HepG2 (cell line): ENCODE measurements around the gene C14orf93. TPM values are rescaled to one million over a fixed set of nuclear protein-coding genes. Genes with fewer than 3 reads are reported as not detected.
A peak's percentile ranks its signal among the peaks of the same experiment; 100 is the strongest.

ENCODE experiments used
- ISX ChIP-seq: sonication (generic); formaldehyde crosslinking; conservative IDR thresholded peaks from 2 replicates; pipeline ENCODE4 v1.5.0; 2020; ENCODE audit warnings: missing genetic modification reagents
- KDM5B ChIP-seq: sonication (generic); formaldehyde crosslinking; IDR thresholded peaks from 2 replicates; pipeline ENCODE4 v1.4.0; 2020; ENCODE audit warnings: missing genetic modification reagents, mild to moderate bottlenecking, borderline replicate concordance
- ZFP41 ChIP-seq: sonication (generic); formaldehyde crosslinking; IDR thresholded peaks from 2 replicates; pipeline ENCODE4 v1.4.0; 2020; ENCODE audit warnings: mild to moderate bottlenecking, missing genetic modification reagents, borderline replicate concordance
- ZFX ChIP-seq: sonication (generic); formaldehyde crosslinking; IDR thresholded peaks from 2 replicates; pipeline ENCODE4 v1.4.0; 2020; ENCODE audit warnings: mild to moderate bottlenecking, low read depth, missing genetic modification reagents, moderate library complexity
- ZNF552 ChIP-seq: sonication (generic); formaldehyde crosslinking; IDR thresholded peaks from 2 replicates; pipeline ENCODE4 v1.9.0; 2022; ENCODE audit warnings: missing genetic modification reagents, mild to moderate bottlenecking, borderline replicate concordance
- ZNF557 ChIP-seq: sonication (generic); formaldehyde crosslinking; IDR thresholded peaks from 2 replicates; pipeline ENCODE4 v1.4.0; 2020; ENCODE audit warnings: missing genetic modification reagents
- ZNF629 ChIP-seq: sonication (generic); formaldehyde crosslinking; conservative IDR thresholded peaks from 2 replicates; pipeline ENCODE4 v1.5.0; 2020; ENCODE audit warnings: missing genetic modification reagents
- polyA plus RNA-seq, 8 experiments: library from polyadenylated mRNA; depleted of rRNA in 3 of 8; stranded (reverse) in 7 of 8; unstranded in 1 of 8; fragments of >200 nt; fragmentation: Illumina TruSeq in 4 of 8; extraction: Trizol in 4 of 8; gene quantifications; 2 replicates each; pipeline versions ENCODE4 v1.2.1 to v1.2.3, GENCODE V29; 2011 to 2016; ENCODE audit warnings: low read depth in 4 of 8, missing spikeins in 1 of 8, mixed read lengths in 1 of 8; ENCODE audit not compliant: insufficient read depth in 1 of 8
- total RNA-seq, 5 experiments: library from RNA; depleted of rRNA; stranded (reverse); fragments of >200 nt; fragmentation: Illumina TruSeq; extraction: Trizol; gene quantifications; 2 replicates each; pipeline ENCODE4 v1.2.3, GENCODE V29; 2016; ENCODE audit warnings: low read depth in 1 of 5
- TF ChIP-seq, protein P1 (sequence below): sonication (generic); formaldehyde crosslinking; conservative IDR thresholded peaks from 2 replicates; pipeline ENCODE4 v1.4.0; 2020; ENCODE audit warnings: missing genetic modification reagents
- TF ChIP-seq, protein P2 (sequence below): sonication (generic); IDR thresholded peaks from 2 replicates; pipeline ENCODE4 v1.6.1; 2016; ENCODE audit warnings: low read depth, borderline replicate concordance

The C14orf93 gene
- total and polyA plus RNA-seq, 2 of the 13 experiments (the other 11 are each of a cell fraction or from before 2014, with no cell fraction given), result 11.4 to 22.5 TPM

DNA sequence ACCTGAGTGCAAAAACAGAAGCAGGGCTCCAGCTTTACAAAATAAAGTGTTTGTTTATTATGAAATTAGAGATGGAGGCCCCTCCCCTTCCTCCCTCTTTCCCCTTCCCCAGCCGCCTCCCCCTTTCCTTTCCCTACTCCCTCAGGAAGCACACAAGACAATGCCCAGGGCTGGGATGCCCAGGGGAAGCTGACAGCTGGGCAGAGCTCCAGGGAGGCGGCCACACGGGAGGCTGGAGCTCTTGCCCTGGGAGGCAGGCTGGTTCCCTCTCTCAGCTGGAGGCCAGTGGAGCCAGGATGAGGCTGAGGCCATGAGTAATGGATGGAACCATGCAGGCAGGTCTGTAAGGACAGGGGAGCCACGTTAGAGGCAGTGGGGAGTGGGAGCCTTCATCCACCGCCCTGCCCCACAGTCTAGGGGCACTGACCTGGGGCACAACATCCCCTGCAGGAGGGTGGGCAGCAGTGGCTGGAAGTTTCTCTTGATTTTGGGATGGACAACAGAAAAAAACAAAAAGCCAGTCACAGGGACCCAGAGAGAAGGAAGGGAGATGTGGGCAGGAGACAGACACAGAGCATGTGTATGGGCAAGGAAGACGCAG lies 37.2 kb upstream of the C14orf93 start (continued):
- TF ChIP-seq, protein P1, sequence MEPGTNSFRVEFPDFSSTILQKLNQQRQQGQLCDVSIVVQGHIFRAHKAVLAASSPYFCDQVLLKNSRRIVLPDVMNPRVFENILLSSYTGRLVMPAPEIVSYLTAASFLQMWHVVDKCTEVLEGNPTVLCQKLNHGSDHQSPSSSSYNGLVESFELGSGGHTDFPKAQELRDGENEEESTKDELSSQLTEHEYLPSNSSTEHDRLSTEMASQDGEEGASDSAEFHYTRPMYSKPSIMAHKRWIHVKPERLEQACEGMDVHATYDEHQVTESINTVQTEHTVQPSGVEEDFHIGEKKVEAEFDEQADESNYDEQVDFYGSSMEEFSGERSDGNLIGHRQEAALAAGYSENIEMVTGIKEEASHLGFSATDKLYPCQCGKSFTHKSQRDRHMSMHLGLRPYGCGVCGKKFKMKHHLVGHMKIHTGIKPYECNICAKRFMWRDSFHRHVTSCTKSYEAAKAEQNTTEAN (CRISPR knock-in tag), result no peak
- TF ChIP-seq ZFP41 (CRISPR knock-in tag), result peak; percentile 77; the same call in 1 of the 2 replicates
- 0 out of 2 replicates have a peak, but pooled peaks have one; percentile 28 for TF ChIP-seq ZNF552 (CRISPR knock-in tag)
- TF ChIP-seq KDM5B (CRISPR knock-in tag), result 0 out of 2 replicates have a peak, but pooled peaks have one; percentile 18
- no peak for TF ChIP-seq ZNF629 (CRISPR knock-in tag)
- TF ChIP-seq, protein P2, sequence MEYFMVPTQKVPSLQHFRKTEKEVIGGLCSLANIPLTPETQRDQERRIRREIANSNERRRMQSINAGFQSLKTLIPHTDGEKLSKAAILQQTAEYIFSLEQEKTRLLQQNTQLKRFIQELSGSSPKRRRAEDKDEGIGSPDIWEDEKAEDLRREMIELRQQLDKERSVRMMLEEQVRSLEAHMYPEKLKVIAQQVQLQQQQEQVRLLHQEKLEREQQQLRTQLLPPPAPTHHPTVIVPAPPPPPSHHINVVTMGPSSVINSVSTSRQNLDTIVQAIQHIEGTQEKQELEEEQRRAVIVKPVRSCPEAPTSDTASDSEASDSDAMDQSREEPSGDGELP, result no peak
- no peak for TF ChIP-seq ISX (CRISPR knock-in tag)
- TF ChIP-seq ZFX (CRISPR knock-in tag), result 0 out of 2 replicates have a peak, but pooled peaks have one; percentile 21
- no peak for TF ChIP-seq ZNF557 (CRISPR knock-in tag)
